ENCODE results near the gene LMBR1L. TPM values are rescaled to one million over a fixed set of nuclear protein-coding genes. Genes with fewer than 3 reads are reported as not detected.

Gene LMBR1L
- total and polyA plus RNA-seq, 2 of the 13 experiments (the other 11 are each of a cell fraction or from before 2014, with no cell fraction given): 12.2 to 65.9 TPM

DNA sequence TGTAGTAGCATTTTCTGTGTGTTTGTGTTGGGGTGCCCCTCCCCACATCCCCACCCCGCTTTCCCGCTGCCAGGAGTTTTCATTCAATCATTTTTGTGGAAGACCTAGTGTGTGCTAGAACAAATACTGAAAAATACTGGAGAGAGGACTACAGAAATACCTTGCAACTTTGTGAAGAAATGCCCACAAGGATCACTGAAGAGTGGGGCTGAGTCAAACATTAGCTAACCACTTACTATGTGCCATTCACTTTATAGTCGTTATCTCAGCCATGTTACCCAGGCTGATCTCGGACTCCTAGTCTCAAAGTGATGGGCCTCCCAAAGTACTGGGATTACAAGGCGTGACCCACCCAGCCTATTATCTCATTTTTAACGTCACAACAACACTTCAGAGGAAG is 559 bp upstream of the LMBR1L start (continued):
- peak; percentile 39; the same call in 1 of the 2 replicates for TF ChIP-seq FOXC1 (CRISPR knock-in tag; IDR thresholded peaks at IDR 0.05; ENCODE audit: borderline replicate concordance)

DNA sequence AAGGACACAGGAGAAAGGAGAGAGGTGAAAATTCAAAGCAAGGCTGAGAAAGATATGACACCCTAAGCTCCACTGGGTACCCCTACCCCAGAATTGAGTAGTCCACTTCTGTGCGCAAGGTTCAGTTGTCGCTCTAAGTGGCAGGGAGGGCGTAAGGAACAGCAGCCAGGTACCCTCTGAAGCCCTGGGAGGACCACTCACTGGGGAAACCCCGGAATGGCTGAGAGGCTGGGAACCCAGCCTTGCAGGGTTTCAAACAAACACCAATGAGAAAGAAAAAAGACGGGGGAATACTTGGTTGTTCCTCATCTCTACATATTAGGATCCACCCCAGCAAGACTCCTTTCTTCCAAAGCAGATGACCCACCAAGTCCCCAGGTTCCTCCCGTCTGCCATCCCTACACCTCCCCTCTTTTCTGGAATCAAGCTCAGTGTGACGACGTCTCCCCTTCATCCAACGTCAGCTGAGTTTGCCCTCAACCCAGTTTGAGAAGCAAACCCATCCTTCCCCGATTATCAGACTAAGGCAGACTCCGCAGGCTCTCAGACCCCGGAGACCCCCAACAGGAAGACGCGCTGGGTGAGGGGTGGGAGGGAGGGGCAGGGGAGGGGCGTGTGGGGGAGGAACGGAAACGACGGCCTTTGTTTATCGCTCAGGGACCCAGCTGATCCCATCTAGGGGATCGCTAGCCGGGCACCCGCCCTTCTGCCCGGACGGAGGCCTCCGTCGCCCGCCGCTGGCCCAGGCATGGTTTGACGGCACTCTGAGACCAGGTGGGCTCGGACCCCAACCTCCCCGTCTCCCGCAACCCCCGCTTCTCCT is 795 bp downstream of the LMBR1L start:
- ChIA-PET CTCF (ENCODE audit: low intra/inter-chr PET ratio, low total read pairs) (interaction anchor here (1.0 to 1.3 kb wide), 2 partner anchors 11 to 22 kb away, joined by 3 read pairs; no protein-coding TSS in a partner anchor), POLR2A (interaction anchor here (0.8 to 3.8 kb wide), 6 partner anchors 9 to 125 kb away, joined by 3 to 57 read pairs (median 7); partner anchors contain the start of genes RHEBL1 and TUBA1B)
- DNase-seq (ENCODE audit: low spot score) (no peak), FAIRE-seq (no peak), ATAC-seq (peak; percentile 25)
- in situ Hi-C loops (cut with HindIII; ENCODE audit: extremely low pct_ligation_motif_present, low pct_unique_long_range_greater_than_20kb): no loop called here
- 0 out of 2 replicates have a peak, but pooled peaks cover 9% of the 10 kb centered on the region for H4K20me1 ChIP-seq (ENCODE audit: insufficient read depth, low read length)
- peak overlapping the region; percentile 91 for H3K4me2 ChIP-seq (ENCODE audit: low read depth, low read length)
- H3K4me3 ChIP-seq (replicated peaks in 1 of 3; ENCODE audit: insufficient read depth in 1 of 3, low read depth in 2 of 3, low read length in 3 of 3): peak overlapping the region; percentile 72 to 95 (median 87)
- no peaks in the 10 kb centered on the region for H3K9me3 ChIP-seq (ENCODE audit: low read length)
- H3K36me3 ChIP-seq (replicated peaks in 1 of 2; ENCODE audit: control insufficient read depth in 1 of 2, insufficient read depth in 2 of 2, low read length in 2 of 2): peaks cover 2 to 8% of the 10 kb centered on the region in 2 experiments; a peak in 3 of 5 replicates
- H3K79me2 ChIP-seq (ENCODE audit: insufficient read depth, low read length): peaks cover 15% of the 10 kb centered on the region
- peaks cover 21% of the 10 kb centered on the region for H3K4me1 ChIP-seq (ENCODE audit: insufficient read depth, low read length)
- H2AFZ ChIP-seq (ENCODE audit: low read length): no peak overlapping the region
- TSS peak; percentile 59 for BruUV-seq (replicated peaks)
- 8% methylated on average over 12 of the region's 33 CpGs for WGBS (ENCODE audit: low lambda C conversion rate)
- intact Hi-C loops (cut with micrococcal nuclease; ENCODE audit: unreplicated experiment): no loop called here
- H3K27me3 ChIP-seq (ENCODE audit: control insufficient read depth in 1 of 2, insufficient read depth in 2 of 2, low read length in 2 of 2): no peaks in the 10 kb centered on the region; a peak in 1 of 5 replicates
- H3K9ac ChIP-seq (ENCODE audit: insufficient read depth, low read depth, low read length): peak overlapping the region; percentile 75
- H3K27ac ChIP-seq (ENCODE audit: extremely low read length, insufficient read depth, low read length): peak overlapping the region; percentile 58
- TF ChIP-seq KLF9 (CRISPR knock-in tag; IDR thresholded peaks at IDR 0.05; ENCODE audit: low read depth) (no peak), KLF13 (CRISPR knock-in tag; IDR thresholded peaks at IDR 0.05) (no peak), IKZF1 (IDR thresholded peaks at IDR 0.05) (no peak), SCMH1 (CRISPR knock-in tag; IDR thresholded peaks at IDR 0.05; ENCODE audit: borderline replicate concordance) (no peak), ATF1 (CRISPR knock-in tag; IDR thresholded peaks at IDR 0.05) (no peak), HNRNPK (IDR thresholded peaks at IDR 0.05; ENCODE audit: low read depth, low read length, poor library complexity, severe bottlenecking) (peak; percentile 45)
- TF ChIP-seq, protein P1, sequence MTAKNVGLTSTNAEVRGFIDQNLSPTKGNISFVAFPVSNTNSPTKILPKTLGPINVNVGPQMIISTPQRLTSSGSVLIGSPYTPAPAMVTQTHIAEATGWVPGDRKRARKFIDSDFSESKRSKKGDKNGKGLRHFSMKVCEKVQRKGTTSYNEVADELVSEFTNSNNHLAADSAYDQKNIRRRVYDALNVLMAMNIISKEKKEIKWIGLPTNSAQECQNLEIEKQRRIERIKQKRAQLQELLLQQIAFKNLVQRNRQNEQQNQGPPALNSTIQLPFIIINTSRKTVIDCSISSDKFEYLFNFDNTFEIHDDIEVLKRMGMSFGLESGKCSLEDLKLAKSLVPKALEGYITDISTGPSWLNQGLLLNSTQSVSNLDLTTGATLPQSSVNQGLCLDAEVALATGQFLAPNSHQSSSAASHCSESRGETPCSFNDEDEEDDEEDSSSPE (CRISPR knock-in tag; IDR thresholded peaks at IDR 0.05): no peak
- TF ChIP-seq, protein P2, sequence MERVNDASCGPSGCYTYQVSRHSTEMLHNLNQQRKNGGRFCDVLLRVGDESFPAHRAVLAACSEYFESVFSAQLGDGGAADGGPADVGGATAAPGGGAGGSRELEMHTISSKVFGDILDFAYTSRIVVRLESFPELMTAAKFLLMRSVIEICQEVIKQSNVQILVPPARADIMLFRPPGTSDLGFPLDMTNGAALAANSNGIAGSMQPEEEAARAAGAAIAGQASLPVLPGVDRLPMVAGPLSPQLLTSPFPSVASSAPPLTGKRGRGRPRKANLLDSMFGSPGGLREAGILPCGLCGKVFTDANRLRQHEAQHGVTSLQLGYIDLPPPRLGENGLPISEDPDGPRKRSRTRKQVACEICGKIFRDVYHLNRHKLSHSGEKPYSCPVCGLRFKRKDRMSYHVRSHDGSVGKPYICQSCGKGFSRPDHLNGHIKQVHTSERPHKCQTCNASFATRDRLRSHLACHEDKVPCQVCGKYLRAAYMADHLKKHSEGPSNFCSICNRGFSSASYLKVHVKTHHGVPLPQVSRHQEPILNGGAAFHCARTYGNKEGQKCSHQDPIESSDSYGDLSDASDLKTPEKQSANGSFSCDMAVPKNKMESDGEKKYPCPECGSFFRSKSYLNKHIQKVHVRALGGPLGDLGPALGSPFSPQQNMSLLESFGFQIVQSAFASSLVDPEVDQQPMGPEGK (CRISPR knock-in tag; IDR thresholded peaks at IDR 0.05): no peak
- TF ChIP-seq, protein P3, sequence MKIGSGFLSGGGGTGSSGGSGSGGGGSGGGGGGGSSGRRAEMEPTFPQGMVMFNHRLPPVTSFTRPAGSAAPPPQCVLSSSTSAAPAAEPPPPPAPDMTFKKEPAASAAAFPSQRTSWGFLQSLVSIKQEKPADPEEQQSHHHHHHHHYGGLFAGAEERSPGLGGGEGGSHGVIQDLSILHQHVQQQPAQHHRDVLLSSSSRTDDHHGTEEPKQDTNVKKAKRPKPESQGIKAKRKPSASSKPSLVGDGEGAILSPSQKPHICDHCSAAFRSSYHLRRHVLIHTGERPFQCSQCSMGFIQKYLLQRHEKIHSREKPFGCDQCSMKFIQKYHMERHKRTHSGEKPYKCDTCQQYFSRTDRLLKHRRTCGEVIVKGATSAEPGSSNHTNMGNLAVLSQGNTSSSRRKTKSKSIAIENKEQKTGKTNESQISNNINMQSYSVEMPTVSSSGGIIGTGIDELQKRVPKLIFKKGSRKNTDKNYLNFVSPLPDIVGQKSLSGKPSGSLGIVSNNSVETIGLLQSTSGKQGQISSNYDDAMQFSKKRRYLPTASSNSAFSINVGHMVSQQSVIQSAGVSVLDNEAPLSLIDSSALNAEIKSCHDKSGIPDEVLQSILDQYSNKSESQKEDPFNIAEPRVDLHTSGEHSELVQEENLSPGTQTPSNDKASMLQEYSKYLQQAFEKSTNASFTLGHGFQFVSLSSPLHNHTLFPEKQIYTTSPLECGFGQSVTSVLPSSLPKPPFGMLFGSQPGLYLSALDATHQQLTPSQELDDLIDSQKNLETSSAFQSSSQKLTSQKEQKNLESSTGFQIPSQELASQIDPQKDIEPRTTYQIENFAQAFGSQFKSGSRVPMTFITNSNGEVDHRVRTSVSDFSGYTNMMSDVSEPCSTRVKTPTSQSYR (CRISPR knock-in tag; IDR thresholded peaks at IDR 0.05; ENCODE audit: borderline replicate concordance): peak; percentile 41; the same call in 1 of the 2 replicates
- TF ChIP-seq, protein P4, sequence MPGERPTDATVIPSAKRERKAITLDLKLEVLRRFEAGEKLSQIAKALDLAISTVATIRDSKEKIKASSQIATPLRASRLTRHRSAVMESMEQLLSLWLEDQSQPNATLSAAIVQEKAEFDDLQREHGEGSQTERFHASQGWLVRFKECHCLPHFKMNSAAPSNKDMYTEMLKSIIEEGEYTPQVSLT (CRISPR knock-in tag; IDR thresholded peaks at IDR 0.05; ENCODE audit: borderline replicate concordance, low read depth): no peak
- TF ChIP-seq, protein P5, sequence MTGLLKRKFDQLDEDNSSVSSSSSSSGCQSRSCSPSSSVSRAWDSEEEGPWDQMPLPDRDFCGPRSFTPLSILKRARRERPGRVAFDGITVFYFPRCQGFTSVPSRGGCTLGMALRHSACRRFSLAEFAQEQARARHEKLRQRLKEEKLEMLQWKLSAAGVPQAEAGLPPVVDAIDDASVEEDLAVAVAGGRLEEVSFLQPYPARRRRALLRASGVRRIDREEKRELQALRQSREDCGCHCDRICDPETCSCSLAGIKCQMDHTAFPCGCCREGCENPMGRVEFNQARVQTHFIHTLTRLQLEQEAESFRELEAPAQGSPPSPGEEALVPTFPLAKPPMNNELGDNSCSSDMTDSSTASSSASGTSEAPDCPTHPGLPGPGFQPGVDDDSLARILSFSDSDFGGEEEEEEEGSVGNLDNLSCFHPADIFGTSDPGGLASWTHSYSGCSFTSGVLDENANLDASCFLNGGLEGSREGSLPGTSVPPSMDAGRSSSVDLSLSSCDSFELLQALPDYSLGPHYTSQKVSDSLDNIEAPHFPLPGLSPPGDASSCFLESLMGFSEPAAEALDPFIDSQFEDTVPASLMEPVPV (CRISPR knock-in tag; IDR thresholded peaks at IDR 0.05): no peak
